K562 (cell line): ENCODE results near the gene KRTAP10-9. TPM values are rescaled to one million over a fixed set of nuclear protein-coding genes. Genes with fewer than 3 reads are reported as not detected.

Source experiments
- ATF7 ChIP-seq: fragments of 450-650 bp; IDR thresholded peaks from 2 replicates; pipeline ENCODE4 v1.7.1; 2014; ENCODE audit warnings: mild to moderate bottlenecking, moderate library complexity
- BRD9 ChIP-seq: fragments of 450-650 bp; IDR thresholded peaks from 2 replicates; pipeline ENCODE4 v1.6.1; 2018; ENCODE audit warnings: low read depth; ENCODE audit not compliant: partially characterized antibody
- CREBBP ChIP-seq: IDR thresholded peaks from one replicate; pipeline ENCODE4 v1.6.1; 2012; ENCODE audit warnings: low read depth, mild to moderate bottlenecking, control low read depth, inconsistent platforms, low read length
- CTBP1 ChIP-seq: fragments of 450-650 bp; IDR thresholded peaks from 2 replicates; pipeline ENCODE4 v1.6.1; 2016; ENCODE audit warnings: borderline replicate concordance
- CXXC5 ChIP-seq: fragments of 250-450 bp; sonication (Bioruptor Pico); IDR thresholded peaks from 2 replicates; pipeline ENCODE4 v1.8.0; 2022; ENCODE audit warnings: inconsistent platforms, mild to moderate bottlenecking, moderate library complexity
- DLX4 ChIP-seq: fragments of 250-450 bp; sonication (Bioruptor Pico); IDR thresholded peaks from 2 replicates; pipeline ENCODE4 v1.6.1; 2021; ENCODE audit warnings: mild to moderate bottlenecking
- ELK3 ChIP-seq: fragments of 450-650 bp; formaldehyde crosslinking; IDR thresholded peaks from 2 replicates; pipeline ENCODE4 v1.4.0; 2020; ENCODE audit warnings: mild to moderate bottlenecking
- ETS2 ChIP-seq: IDR thresholded peaks from 2 replicates; pipeline ENCODE4 v1.6.1; 2016; ENCODE audit warnings: borderline replicate concordance, missing genetic modification characterization, mild to moderate bottlenecking, moderate library complexity, missing compliant biosample characterization; ENCODE audit not compliant: poor library complexity, severe bottlenecking
- GTF2E2 ChIP-seq: fragments of 200-800 bp; sonication (Bioruptor generic); IDR thresholded peaks from 2 replicates; pipeline ENCODE4 v1.6.1; 2016; ENCODE audit warnings: missing genetic modification characterization, missing compliant biosample characterization
- HLTF ChIP-seq: fragments of 450-650 bp; IDR thresholded peaks from 2 replicates; pipeline ENCODE4 v1.6.1; 2016
- HMGN3 ChIP-seq: IDR thresholded peaks from 2 replicates; pipeline ENCODE4 v1.6.1; 2011; ENCODE audit warnings: borderline replicate concordance, low read depth, mild to moderate bottlenecking, mixed read lengths, low read length; ENCODE audit not compliant: insufficient read length; ENCODE audit errors: extremely low read depth
- JUN ChIP-seq, 2 experiments: sonication (generic) in 1 of 2; formaldehyde crosslinking in 1 of 2; IDR thresholded peaks; 2 replicates each; pipeline versions ENCODE4 v1.6.1 to v1.8.0; 2012 to 2022; ENCODE audit warnings: borderline replicate concordance in 2 of 2, mild to moderate bottlenecking in 2 of 2, improper control_type of control experiment in 1 of 2, low read depth in 1 of 2, low read length in 1 of 2, missing genetic modification reagents in 1 of 2
- KDM4B ChIP-seq, 2 experiments: fragments of 450-650 bp in 1 of 2; sonication (generic) in 1 of 2; IDR thresholded peaks; 2 replicates each; pipeline ENCODE4 v1.6.1; 2016 to 2017; ENCODE audit warnings: borderline replicate concordance in 2 of 2, antibody characterized with exemption in 1 of 2, low read depth in 1 of 2, mild to moderate bottlenecking in 1 of 2
- KLF6 ChIP-seq: fragments of 250-450 bp; sonication (Bioruptor Pico); IDR thresholded peaks from 2 replicates; pipeline ENCODE4 v1.4.0; 2020; ENCODE audit warnings: mild to moderate bottlenecking, moderate library complexity, borderline replicate concordance
- MAFK ChIP-seq: IDR thresholded peaks from 2 replicates; pipeline ENCODE4 v1.6.1; 2011; ENCODE audit warnings: low read length, improper control_type of control experiment
- NKRF ChIP-seq: fragments of 450-650 bp; IDR thresholded peaks from 2 replicates; pipeline ENCODE4 v1.6.1; 2016; ENCODE audit warnings: borderline replicate concordance
- OTX1 ChIP-seq: fragments of 450-650 bp; formaldehyde crosslinking; IDR thresholded peaks from 2 replicates; pipeline ENCODE4 v1.4.0; 2022; ENCODE audit warnings: mild to moderate bottlenecking
- RFX1 ChIP-seq: fragments of 450-650 bp; IDR thresholded peaks from 2 replicates; pipeline ENCODE4 v1.6.1; 2016; ENCODE audit warnings: mild to moderate bottlenecking, moderate library complexity
- SPI1 ChIP-seq: IDR thresholded peaks from 2 replicates; pipeline ENCODE4 v1.6.1; 2011; ENCODE audit warnings: low read depth, low read length, control low read depth, borderline replicate concordance
- TAF15 ChIP-seq: fragments of 200-400 bp; formaldehyde crosslinking; IDR thresholded peaks from 2 replicates; pipeline ENCODE4 v1.6.1; 2017; ENCODE audit warnings: mild to moderate bottlenecking, low read depth, low read length, moderate library complexity
- ZBTB34 ChIP-seq: fragments of 250-450 bp; sonication (Bioruptor Pico); IDR thresholded peaks from 2 replicates; pipeline ENCODE4 v1.8.0; 2021; ENCODE audit warnings: mild to moderate bottlenecking, moderate library complexity
- ZNF224 ChIP-seq: sonication (generic); formaldehyde crosslinking; IDR thresholded peaks from 2 replicates; pipeline ENCODE4 v1.8.0; 2022; ENCODE audit warnings: mild to moderate bottlenecking, missing genetic modification reagents
- ZNF324 ChIP-seq: fragments of 250-450 bp; sonication (Bioruptor Pico); IDR thresholded peaks from 2 replicates; pipeline ENCODE4 v1.4.0; 2020; ENCODE audit warnings: mild to moderate bottlenecking
- ZNF354B ChIP-seq: fragments of 250-450 bp; sonication (Bioruptor Pico); IDR thresholded peaks from 2 replicates; pipeline ENCODE4 v1.4.0; 2020
- polyA plus RNA-seq, 8 experiments: library from polyadenylated mRNA; depleted of rRNA in 4 of 8; stranded (reverse) in 5 of 8; unstranded in 3 of 8; fragments of >200 nt; fragmentation: Nextera tagmentation in 2 of 8; fragmentation: Illumina TruSeq in 1 of 8; extraction: Ambion mirVana in 2 of 8; extraction: Trizol in 1 of 8; gene quantifications; 2 replicates each; pipeline versions ENCODE4 v1.2.1 to v1.2.3, GENCODE V29; 2011 to 2014; ENCODE audit warnings: inconsistent platforms in 1 of 8, missing spikeins in 1 of 8
- total RNA-seq, 7 experiments: library from RNA; depleted of rRNA in 6 of 7; stranded (reverse); fragments of >200 nt in 6 of 7; fragmentation: Illumina TruSeq in 2 of 7; extraction: Trizol in 2 of 7; gene quantifications; 2 replicates each; pipeline versions ENCODE4 v1.2.1 to v1.2.3, GENCODE V29; 2011 to 2021; ENCODE audit warnings: low replicate concordance in 1 of 7

The KRTAP10-9 gene
- total and polyA plus RNA-seq, 9 of the 15 experiments (the other 6 are each of a cell fraction or from before 2014, with no cell fraction given) = not detected

- TF ChIP-seq ZNF354B = no peak; the same call in 1 of the 2 replicates
- TF ChIP-seq KLF6 (CRISPR knock-in tag) = no peak
- TF ChIP-seq RFX1 = no peak
- TF ChIP-seq CREBBP = no peak
- no peak for TF ChIP-seq BRD9
- no peak for TF ChIP-seq MAFK
- no peak for TF ChIP-seq ETS2 (tag)
- no peak for TF ChIP-seq SPI1
- no peak for TF ChIP-seq KDM4B (IDR thresholded peaks at IDR 0.05; ENCODE audit: borderline replicate concordance in 2 of 2, low read depth in 1 of 2)
- TF ChIP-seq NKRF = no peak; the same call in 1 of the 2 replicates
- TF ChIP-seq TAF15 = no peak
- no peak for TF ChIP-seq ELK3 (CRISPR knock-in tag)
- TF ChIP-seq DLX4 (CRISPR knock-in tag) = no peak
- no peak for TF ChIP-seq HMGN3
- 0 out of 2 replicates have a peak, but pooled peaks have one; percentile 61 for TF ChIP-seq HLTF
- TF ChIP-seq CXXC5 (CRISPR knock-in tag) = peak; percentile 59; the same call in 1 of the 2 replicates
- peak; percentile 26; the same call in 1 of the 2 replicates for TF ChIP-seq JUN (IDR thresholded peaks at IDR 0.05; ENCODE audit: borderline replicate concordance, low read depth, low read length)
- TF ChIP-seq JUN (CRISPR knock-in tag; IDR thresholded peaks at IDR 0.05; ENCODE audit: borderline replicate concordance) = no peak
- TF ChIP-seq CTBP1 = peak; percentile 83
- TF ChIP-seq ATF7 = peak; percentile 76; the same call in 1 of the 2 replicates
- TF ChIP-seq ZNF324 = no peak
- no peak for TF ChIP-seq ZNF224 (CRISPR knock-in tag)
- TF ChIP-seq OTX1 (CRISPR knock-in tag) = no peak
- no peak for TF ChIP-seq ZBTB34 (CRISPR knock-in tag)
- no peak; the same call in 1 of the 2 replicates for TF ChIP-seq GTF2E2 (tag)
Measured at GRCh38 chr21:44593598-44594405, 33.1 kb upstream of the KRTAP10-9 start (continued).
